ENCODE results near the gene MUC20.
"Not testable (repeated sequence)": the region's sequence is repeated elsewhere in the genome, so short reads cannot be mapped to it uniquely, and the experiment has no call there.

Gene MUC20

DNA sequence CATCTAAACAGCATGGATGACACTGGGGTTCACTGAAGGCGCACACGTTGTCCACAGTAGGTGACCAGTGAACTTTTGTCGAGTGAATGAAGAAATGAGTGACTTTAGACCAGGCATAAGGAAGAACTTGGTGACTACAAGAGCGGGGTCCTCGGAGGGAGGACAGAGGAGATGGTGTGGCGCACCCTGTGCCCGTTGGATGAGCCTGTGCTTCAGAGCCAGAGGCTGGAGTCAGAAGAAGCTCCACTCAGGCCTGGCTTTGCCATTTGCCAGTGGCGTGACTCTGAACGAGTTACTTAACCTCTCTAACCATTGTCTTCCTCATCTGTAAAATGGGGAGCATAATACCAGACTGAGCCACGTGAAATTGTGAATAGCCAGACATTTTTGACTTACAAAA lies 48.8 kb downstream of the MUC20 start:
- H3K4me3 ChIP-seq (ENCODE audit: low read depth, low read length), result no peak overlapping the region

DNA sequence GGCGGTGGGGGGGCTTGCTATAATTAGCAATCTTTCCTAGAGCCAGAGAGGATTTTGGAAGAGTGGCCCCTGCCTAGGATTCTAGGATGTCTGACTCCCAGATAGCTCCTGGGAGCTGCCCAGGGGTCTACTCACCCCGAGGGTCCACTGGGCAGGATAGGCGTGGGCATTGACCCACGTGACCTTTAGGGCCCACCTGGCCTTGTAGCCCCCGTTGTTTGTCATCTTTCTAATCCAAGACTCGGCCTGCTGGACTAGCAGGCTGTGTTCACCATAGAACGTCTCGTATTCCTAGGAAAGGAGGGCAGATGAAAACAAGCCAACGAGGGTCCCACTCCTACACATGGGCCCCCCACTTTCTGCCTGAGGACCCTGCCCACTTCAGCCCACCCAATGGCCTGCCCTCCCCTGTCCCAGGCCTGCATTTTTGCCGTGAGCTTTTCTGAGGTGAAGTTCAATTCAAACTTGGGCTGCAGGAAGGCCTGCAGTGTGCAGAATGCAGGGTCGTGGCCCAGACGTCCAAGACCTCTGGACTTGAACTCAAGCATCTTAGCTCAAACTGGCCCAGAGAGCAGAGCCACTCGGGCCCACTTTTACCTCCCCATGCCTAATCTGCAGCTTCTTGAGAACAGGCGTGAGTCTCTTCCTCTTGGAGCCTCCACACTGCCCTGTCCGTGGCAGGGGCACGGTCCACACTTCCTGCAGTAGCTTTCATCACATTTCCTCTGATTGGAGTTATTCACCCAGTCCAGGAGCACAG lies 49.5 kb downstream of the MUC20 start:
- H3K4me3 ChIP-seq (ENCODE audit: low read depth, low read length), result no peak overlapping the region

DNA sequence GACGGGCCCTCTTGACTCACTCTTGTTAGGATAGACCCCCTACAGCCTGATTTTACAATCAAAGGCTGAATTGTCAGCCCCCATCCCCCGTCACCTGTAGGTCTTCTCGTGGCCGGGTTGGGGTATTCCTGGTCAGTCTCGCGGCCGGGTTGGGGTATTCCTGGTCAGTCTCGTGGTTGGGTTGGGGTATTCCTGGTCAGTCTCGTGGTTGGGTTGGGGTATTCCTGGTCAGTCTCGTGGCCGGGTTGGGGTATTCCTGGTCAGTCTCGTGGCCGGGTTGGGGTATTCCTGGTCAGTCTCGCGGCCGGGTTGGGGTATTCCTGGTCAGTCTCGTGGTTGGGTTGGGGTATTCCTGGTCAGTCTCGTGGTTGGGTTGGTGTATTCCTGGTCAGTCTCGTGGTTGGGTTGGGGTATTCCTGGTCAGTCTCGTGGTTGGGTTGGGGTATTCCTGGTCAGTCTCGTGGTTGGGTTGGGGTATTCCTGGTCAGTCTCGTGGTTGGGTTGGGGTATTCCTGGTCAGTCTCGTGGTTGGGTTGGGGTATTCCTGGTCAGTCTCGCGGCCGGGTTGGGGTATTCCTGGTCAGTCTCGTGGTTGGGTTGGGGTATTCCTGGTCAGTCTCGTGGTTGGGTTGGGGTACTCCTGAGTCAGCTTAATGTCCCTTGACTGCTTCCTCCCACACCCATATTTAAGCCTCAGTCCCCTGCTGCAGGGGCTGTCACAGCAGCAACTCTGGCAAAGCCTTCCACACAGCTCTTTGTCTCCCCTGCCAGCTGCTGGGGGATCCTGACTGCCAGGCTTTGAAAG lies 50.3 kb downstream of the MUC20 start:
- not testable (repeated sequence) for H3K4me3 ChIP-seq (ENCODE audit: low read depth, low read length)

DNA sequence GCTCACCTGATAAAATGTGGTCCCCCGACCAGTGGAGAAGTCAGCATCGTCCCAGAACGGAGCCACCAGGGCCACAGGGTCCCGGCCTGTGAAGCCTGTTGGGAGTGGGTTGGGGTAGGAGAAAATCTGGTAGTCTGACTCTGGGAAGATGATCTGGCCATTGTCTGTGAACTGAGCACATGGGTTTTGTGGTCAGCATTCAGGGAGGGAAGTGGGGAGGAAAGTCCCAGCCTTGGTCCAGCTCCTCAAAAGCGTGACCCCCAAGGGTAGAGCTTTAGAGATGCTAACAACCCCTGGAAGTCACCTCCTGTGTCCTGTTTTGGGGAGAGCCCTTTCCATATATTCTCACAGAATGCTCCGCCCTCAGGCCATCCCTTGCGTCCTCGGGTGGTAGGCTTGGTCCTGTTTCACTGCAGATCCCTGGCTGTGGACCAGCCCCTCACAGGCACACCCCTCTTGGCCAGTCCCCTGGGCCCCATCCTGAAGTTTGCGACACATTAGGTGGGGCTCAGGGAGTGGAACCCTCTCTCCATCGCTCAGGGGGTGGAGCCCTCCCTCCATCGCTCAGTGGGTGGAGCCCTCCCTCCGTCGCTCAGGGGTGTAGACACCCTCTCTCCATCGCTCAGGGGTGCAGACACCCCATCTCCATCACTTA lies 51.0 kb downstream of the MUC20 start:
- H3K4me3 ChIP-seq (ENCODE audit: low read depth, low read length), result no peak overlapping the region

DNA sequence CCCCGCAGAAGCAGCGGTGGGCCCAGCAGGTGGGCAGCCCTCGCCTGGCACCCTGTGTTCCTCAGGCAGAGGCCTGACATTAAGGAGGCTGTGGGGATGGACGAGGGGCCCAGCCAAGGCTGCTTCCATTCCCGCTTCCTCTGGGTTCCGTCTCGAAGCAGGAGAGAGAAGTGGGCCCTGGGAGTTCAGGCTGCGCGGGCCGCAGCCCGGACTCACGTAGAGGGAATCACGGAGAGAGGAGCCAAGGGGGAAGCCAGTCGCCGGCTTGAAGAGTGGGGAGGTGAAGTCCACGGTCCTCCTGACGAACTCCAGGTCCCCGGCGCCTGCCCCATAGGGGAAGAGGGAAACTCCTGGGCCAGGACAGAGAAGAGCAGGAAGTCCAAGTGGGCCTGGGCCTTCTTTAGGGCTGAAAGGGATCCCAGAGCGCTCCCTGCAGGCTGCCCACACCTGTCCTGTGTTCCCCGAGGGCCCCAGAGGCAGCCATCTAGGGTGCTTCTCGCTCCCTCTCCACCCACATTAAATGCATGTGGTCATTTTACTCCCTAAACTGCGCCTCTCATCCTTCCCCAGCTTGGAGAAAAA lies 53.3 kb downstream of the MUC20 start:
- no peak overlapping the region for H3K4me3 ChIP-seq (ENCODE audit: low read depth, low read length)

DNA sequence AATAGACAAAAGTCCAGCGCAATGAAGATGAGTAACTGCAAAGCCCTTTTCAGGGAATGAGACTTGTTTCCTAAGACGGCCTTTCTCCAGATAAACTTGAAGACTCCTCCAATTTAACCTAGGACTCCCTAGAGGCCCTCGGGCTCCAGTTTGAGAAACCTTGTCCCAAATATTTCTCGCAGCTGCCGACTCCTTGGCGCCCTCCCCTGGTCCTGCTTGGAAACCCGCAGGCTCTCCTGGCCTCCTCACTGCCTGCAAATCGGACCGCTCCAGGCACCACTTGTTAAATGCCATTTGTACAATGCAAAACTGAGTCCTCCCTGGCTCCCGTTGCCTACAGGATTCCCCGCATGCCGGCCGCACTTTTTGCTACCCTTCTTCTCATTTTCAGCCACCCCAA lies 54.1 kb downstream of the MUC20 start:
- H3K4me3 ChIP-seq (ENCODE audit: low read depth, low read length), result no peak overlapping the region

DNA sequence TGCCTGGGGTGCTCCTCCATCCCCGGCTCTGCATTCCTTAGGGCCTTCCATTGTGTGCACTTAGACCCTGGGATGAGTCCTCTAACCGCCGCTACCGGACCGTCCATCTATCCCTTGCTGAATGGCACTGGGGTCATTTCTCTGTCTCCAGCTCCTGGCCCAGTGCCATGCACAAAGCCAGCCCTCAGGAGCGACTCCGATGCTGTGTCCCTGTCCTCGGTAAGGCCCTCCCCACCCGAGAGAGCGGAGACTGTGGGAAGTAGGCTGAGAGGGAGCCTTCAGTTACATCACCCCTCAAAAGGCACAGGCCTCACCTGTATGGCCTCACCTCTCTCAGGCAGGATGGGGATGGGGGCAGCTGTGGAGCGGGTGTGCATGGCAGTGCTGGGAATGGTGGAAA lies 57.2 kb downstream of the MUC20 start:
- no peak overlapping the region for H3K4me3 ChIP-seq (ENCODE audit: low read depth, low read length)

DNA sequence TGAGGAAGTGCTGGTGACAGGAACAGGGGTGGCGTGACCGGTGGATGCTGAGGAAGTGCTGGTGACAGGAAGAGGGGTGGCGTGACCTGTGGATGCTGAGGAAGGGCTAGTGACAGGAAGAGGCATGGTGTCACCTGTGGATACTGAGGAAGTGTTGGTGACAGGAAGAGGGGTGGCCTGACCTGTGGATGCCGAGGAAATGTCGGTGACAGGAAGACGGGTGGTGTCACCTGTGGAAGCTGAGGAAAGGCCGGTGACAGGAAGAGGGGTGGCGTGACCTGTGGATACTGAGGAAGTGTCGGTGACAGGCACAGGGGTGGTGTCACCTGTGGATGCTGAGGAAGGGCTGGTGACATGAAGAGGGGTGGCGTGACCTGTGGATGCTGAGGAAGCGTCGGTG lies 60.5 kb downstream of the MUC20 start:
- not testable (repeated sequence) for H3K4me3 ChIP-seq (ENCODE audit: low read depth, low read length)
